ENCODE data around the gene AKAP9.
"Not testable (repeated sequence)": the region's sequence is repeated elsewhere in the genome, so short reads cannot be mapped to it uniquely, and the experiment has no call there.

AKAP9 gene

GRCh38 chr7:91959023-91959422 lies 18.4 kb downstream of the AKAP9 start:
- H3K36me3 ChIP-seq = peaks cover 3% of the 10 kb centered on the region
- DNase-seq = no peak
- H3K4me3 ChIP-seq (ENCODE audit: low read depth, low read length) = no peak overlapping the region
- no peaks in the 10 kb centered on the region for H3K9me3 ChIP-seq (ENCODE audit: severe bottlenecking)
- TF ChIP-seq, protein P1, sequence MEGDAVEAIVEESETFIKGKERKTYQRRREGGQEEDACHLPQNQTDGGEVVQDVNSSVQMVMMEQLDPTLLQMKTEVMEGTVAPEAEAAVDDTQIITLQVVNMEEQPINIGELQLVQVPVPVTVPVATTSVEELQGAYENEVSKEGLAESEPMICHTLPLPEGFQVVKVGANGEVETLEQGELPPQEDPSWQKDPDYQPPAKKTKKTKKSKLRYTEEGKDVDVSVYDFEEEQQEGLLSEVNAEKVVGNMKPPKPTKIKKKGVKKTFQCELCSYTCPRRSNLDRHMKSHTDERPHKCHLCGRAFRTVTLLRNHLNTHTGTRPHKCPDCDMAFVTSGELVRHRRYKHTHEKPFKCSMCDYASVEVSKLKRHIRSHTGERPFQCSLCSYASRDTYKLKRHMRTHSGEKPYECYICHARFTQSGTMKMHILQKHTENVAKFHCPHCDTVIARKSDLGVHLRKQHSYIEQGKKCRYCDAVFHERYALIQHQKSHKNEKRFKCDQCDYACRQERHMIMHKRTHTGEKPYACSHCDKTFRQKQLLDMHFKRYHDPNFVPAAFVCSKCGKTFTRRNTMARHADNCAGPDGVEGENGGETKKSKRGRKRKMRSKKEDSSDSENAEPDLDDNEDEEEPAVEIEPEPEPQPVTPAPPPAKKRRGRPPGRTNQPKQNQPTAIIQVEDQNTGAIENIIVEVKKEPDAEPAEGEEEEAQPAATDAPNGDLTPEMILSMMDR (IDR thresholded peaks at IDR 0.05; ENCODE audit: low read depth, low read length) = no peak
- no peaks in the 10 kb centered on the region for H3K27me3 ChIP-seq (ENCODE audit: insufficient read depth, low read depth, severe bottlenecking)
- no peak overlapping the region for H3K27ac ChIP-seq

GRCh38 chr7:91961816-91962215 lies 21.2 kb downstream of the AKAP9 start:
- Histone ChIP-seq H3K9me3 (ENCODE audit: severe bottlenecking) (no peaks in the 10 kb centered on the region), H3K27ac (no peak overlapping the region), H3K4me3 (ENCODE audit: low read depth, low read length) (no peak overlapping the region), H3K36me3 (no peaks in the 10 kb centered on the region; the same call in 1 of the 2 replicates), H3K27me3 (ENCODE audit: insufficient read depth, low read depth, severe bottlenecking) (no peaks in the 10 kb centered on the region)
- DNase-seq = no peak
- TF ChIP-seq, protein P1 (IDR thresholded peaks at IDR 0.05; ENCODE audit: low read depth, low read length) = no peak

- Histone ChIP-seq H3K27ac (no peak overlapping the region), H3K4me3 (ENCODE audit: low read depth, low read length) (no peak overlapping the region), H3K9me3 (ENCODE audit: severe bottlenecking) (no peaks in the 10 kb centered on the region), H3K36me3 (no peaks in the 10 kb centered on the region; the same call in 1 of the 2 replicates), H3K27me3 (ENCODE audit: insufficient read depth, low read depth, severe bottlenecking) (no peaks in the 10 kb centered on the region)
- DNase-seq = no peak
- TF ChIP-seq, protein P1 (IDR thresholded peaks at IDR 0.05; ENCODE audit: low read depth, low read length) = no peak
Observed at GRCh38 chr7:91962419-91962818, 21.8 kb downstream of the AKAP9 start.

DNA sequence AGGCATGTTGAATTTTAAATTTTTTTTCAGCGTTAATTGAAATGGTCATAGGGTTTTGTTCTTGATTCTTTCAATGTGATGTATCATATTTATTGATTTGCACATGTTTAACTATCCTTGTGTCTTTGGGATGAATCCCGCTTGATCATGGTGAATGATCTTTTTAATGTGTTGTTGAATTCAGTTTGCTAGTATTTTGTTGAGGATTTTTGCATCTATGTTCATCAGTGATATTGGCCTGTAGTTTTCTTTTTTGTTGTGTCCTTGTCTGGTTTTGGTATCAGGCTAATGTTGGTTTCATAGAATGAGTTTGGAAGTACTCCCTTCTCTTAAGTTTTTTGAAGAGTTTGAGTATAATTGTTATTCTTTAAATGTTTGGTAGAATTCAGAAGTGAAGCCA lies 26.9 kb downstream of the AKAP9 start:
- not testable (repeated sequence) for H3K27me3 ChIP-seq (ENCODE audit: insufficient read depth, low read depth, severe bottlenecking); H3K36me3 ChIP-seq; H3K27ac ChIP-seq; H3K4me3 ChIP-seq (ENCODE audit: low read depth, low read length); H3K9me3 ChIP-seq (ENCODE audit: severe bottlenecking); DNase-seq

DNA sequence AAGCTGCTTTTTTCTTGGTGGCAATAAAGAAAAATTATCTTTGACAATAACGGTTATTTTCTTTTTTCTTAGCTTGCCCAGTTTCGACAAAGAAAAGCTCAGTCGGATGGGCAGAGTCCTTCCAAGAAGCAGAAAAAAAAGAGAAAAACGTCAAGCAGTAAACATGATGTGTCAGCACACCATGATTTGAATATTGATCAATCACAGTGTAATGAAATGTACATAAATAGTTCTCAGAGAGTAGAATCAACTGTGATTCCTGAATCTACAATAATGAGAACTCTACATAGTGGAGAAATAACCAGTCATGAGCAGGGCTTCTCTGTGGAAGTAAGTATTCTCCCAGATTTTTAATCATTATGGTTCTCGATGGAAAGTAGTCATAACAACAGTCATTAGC lies 33.0 kb downstream of the AKAP9 start:
- no peaks in the 10 kb centered on the region for H3K9me3 ChIP-seq (ENCODE audit: severe bottlenecking)
- no peak overlapping the region for H3K27ac ChIP-seq
- DNase-seq = no peak
- no peaks in the 10 kb centered on the region for H3K27me3 ChIP-seq (ENCODE audit: insufficient read depth, low read depth, severe bottlenecking)
- peaks cover 19% of the 10 kb centered on the region for H3K36me3 ChIP-seq
- TF ChIP-seq, protein P1 (IDR thresholded peaks at IDR 0.05; ENCODE audit: low read depth, low read length) = no peak
- H3K4me3 ChIP-seq (ENCODE audit: low read depth, low read length) = no peak overlapping the region

DNA sequence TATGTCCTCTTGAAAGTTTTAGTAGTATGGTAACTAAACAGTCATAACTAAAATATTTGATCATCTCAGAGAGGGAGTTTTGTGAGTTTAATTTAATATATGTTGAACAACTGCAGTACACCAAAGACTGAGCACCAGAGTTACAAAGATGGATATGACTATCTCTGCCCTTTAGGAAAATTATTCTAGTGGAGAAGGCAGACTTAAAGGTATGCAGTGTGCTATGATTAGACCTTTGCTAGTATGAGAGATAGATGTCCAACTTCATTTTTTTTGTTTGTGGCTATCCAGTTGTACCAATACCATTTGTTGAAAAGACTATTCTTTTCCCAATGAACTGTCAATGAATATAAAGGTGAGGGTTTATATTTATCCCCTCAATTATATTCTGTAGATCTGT lies 33.4 kb downstream of the AKAP9 start:
- no peak overlapping the region for H3K4me3 ChIP-seq (ENCODE audit: low read depth, low read length)
- TF ChIP-seq, protein P1 (IDR thresholded peaks at IDR 0.05; ENCODE audit: low read depth, low read length) = no peak

More for the DNA sequence above, 33.4 kb downstream of the AKAP9 start:
- H3K27me3 ChIP-seq (ENCODE audit: insufficient read depth, low read depth, severe bottlenecking) = no peaks in the 10 kb centered on the region
- peaks cover 19% of the 10 kb centered on the region for H3K36me3 ChIP-seq
- no peak overlapping the region for H3K27ac ChIP-seq
- DNase-seq = no peak
- no peaks in the 10 kb centered on the region for H3K9me3 ChIP-seq (ENCODE audit: severe bottlenecking)

Measured in WERI-Rb-1 (cell line).